Mesothelial cell of epicardium (in vitro differentiated cells): ENCODE results near the gene ADGRA1. TPM values are rescaled to one million over a fixed set of nuclear protein-coding genes. Genes with fewer than 3 reads are reported as not detected.
A peak's percentile ranks its signal among the peaks of the same experiment; 100 is the strongest.

ENCODE experiments used
- DNase-seq, 2 experiments: peaks; one replicate each; pipeline ENCODE4 v3.0.0; 2021; ENCODE audit warnings: low spot score in 2 of 2; ENCODE audit not compliant: unreplicated experiment in 2 of 2
- H3K27ac Mint-ChIP-seq: 2 replicates; pipeline ENCODE4 v1.8.0; 2021; ENCODE audit warnings: mixed read lengths
- H3K27me3 Mint-ChIP-seq: 2 replicates; pipeline ENCODE4 v1.8.0; 2021; ENCODE audit warnings: low read depth, mixed read lengths
- H3K36me3 Mint-ChIP-seq: 2 replicates; pipeline ENCODE4 v1.8.0; 2021; ENCODE audit warnings: mixed read lengths
- H3K4me1 Mint-ChIP-seq: 2 replicates; pipeline ENCODE4 v1.8.0; 2021; ENCODE audit warnings: mixed read lengths
- H3K4me3 Mint-ChIP-seq: 2 replicates; pipeline ENCODE4 v1.8.0; 2021; ENCODE audit warnings: mild to moderate bottlenecking, moderate library complexity, mixed read lengths
- H3K9me3 Mint-ChIP-seq: 2 replicates; pipeline ENCODE4 v1.8.0; 2021; ENCODE audit warnings: mixed read lengths
- total RNA-seq: library from RNA; stranded (reverse); gene quantifications from 3 replicates; pipeline ENCODE4 v1.2.1, GENCODE V29; 2021
- TF ChIP-seq, protein P1 (sequence below): fragments of 200-600 bp; sonication (generic); IDR thresholded peaks from one replicate; pipeline ENCODE4 v1.5.0; 2021; ENCODE audit warnings: antibody characterized with exemption; ENCODE audit not compliant: unreplicated experiment

The ADGRA1 gene
- total RNA-seq, 1 donor from 2014 or later: not detected

DNA sequence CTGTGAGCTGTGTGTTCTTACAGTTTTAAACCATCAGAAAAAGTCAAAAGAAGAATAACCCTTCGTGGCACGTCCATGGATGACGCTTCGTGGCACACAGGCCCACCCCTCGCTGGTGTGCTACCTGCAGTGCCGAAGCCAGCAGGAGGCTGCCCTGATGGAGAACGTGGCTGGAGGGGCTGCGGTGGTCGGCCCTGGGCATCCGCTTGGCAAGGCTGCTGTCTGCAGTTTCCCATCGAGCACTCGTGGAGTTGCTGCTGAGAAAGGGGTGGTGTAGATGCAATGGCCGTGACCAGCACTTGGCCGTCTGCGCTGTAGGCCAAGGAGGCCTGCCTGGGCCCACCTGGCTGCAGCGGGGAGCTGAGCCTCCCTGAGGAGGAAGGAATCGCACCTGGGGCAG lies 3.2 kb upstream of the ADGRA1 start:
- TF ChIP-seq, protein P1, sequence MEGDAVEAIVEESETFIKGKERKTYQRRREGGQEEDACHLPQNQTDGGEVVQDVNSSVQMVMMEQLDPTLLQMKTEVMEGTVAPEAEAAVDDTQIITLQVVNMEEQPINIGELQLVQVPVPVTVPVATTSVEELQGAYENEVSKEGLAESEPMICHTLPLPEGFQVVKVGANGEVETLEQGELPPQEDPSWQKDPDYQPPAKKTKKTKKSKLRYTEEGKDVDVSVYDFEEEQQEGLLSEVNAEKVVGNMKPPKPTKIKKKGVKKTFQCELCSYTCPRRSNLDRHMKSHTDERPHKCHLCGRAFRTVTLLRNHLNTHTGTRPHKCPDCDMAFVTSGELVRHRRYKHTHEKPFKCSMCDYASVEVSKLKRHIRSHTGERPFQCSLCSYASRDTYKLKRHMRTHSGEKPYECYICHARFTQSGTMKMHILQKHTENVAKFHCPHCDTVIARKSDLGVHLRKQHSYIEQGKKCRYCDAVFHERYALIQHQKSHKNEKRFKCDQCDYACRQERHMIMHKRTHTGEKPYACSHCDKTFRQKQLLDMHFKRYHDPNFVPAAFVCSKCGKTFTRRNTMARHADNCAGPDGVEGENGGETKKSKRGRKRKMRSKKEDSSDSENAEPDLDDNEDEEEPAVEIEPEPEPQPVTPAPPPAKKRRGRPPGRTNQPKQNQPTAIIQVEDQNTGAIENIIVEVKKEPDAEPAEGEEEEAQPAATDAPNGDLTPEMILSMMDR: no peak
- peaks cover 63% of the 10 kb centered on the region for H3K27me3 Mint-ChIP-seq
- no peak overlapping the region for H3K4me3 Mint-ChIP-seq
- no peaks in the 10 kb centered on the region for H3K36me3 Mint-ChIP-seq
- no peak overlapping the region for H3K27ac Mint-ChIP-seq
- DNase-seq: no peak
- peaks cover 2% of the 10 kb centered on the region for H3K4me1 Mint-ChIP-seq
- H3K9me3 Mint-ChIP-seq: no peaks in the 10 kb centered on the region

DNA sequence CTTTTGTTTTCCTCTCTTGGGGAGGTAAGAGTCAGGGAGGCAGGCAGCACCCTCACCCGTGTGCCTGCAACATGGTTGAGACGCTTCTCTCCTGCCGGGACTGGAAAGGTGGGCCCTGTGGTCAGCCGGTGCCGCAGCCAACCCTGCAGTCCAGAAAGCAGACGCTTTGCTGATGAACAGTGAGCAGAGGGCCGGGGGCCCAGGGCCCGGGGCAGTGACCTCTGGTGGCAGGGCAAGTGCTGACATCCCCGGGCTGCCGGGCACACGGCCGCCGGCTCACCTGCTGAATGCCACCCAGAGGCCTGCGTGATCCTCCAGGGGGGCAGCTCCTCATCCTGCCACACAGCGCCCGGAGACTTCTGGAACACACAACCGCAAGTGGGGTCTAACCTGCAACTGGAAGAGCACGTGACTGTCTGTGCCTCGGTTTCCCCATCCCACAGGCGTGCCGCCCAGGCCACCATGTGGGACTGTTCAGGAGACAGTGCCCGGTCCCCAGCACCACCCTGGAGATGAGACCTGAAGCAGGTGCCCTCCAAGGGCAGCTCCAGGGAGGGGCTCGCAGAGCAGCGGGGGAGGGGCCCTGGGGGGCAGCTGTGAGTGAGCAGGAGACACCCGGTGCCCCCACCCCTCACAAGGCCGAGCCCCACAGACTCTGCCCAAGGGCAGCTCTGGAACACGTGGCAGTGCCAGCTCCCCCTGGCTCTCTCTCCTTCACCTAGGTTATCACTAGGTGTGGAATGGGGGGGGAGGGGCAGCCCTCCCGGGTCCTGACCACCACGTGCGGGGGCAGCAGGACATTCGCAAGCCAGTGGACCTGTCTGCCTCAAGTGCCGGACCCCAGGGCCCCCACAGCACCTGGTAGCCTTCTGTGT lies 2.2 kb upstream of the ADGRA1 start:
- Mint-ChIP-seq H3K27me3 (peaks cover 67% of the 10 kb centered on the region), H3K9me3 (no peaks in the 10 kb centered on the region), H3K27ac (no peak overlapping the region), H3K36me3 (no peaks in the 10 kb centered on the region), H3K4me3 (no peak overlapping the region), H3K4me1 (peaks cover 2% of the 10 kb centered on the region)
- TF ChIP-seq, protein P1: no peak
- DNase-seq: no peak

DNA sequence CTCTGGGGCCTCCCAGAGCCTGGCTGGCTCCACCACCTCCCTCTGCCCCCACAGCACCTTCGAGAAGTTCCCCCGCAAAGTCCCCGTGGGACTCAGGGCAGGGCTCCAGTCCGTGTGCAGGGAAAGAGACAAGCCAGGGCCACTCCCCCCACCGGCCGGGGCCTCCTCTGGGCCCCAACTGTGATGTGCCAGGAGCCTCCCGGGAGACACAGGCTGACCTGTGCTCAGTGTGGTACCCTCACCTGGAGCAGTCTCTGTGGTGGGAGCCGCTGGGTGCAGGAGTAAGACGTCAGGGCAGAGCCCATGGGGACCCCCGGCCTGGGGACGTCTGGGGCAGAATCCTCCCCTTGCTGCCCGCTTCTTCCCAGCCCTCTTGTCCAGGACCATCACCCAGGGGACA lies 1.5 kb upstream of the ADGRA1 start:
- H3K9me3 Mint-ChIP-seq: no peaks in the 10 kb centered on the region
- H3K4me3 Mint-ChIP-seq: no peak overlapping the region
- H3K4me1 Mint-ChIP-seq: peaks cover 2% of the 10 kb centered on the region
- TF ChIP-seq, protein P1: no peak
- no peak for DNase-seq
- no peak overlapping the region for H3K27ac Mint-ChIP-seq
- H3K27me3 Mint-ChIP-seq: peaks cover 71% of the 10 kb centered on the region
- H3K36me3 Mint-ChIP-seq: no peaks in the 10 kb centered on the region

- H3K9me3 Mint-ChIP-seq: no peaks in the 10 kb centered on the region
- H3K4me1 Mint-ChIP-seq: peaks cover 2% of the 10 kb centered on the region
- DNase-seq: no peak
- no peak overlapping the region for H3K27ac Mint-ChIP-seq
- H3K36me3 Mint-ChIP-seq: no peaks in the 10 kb centered on the region
- peaks cover 78% of the 10 kb centered on the region for H3K27me3 Mint-ChIP-seq
- TF ChIP-seq, protein P1: no peak
- peak overlapping the region; percentile 56 for H3K4me3 Mint-ChIP-seq
Measured at GRCh38 chr10:133087045-133087678, 562 bp upstream of the ADGRA1 start.

DNA sequence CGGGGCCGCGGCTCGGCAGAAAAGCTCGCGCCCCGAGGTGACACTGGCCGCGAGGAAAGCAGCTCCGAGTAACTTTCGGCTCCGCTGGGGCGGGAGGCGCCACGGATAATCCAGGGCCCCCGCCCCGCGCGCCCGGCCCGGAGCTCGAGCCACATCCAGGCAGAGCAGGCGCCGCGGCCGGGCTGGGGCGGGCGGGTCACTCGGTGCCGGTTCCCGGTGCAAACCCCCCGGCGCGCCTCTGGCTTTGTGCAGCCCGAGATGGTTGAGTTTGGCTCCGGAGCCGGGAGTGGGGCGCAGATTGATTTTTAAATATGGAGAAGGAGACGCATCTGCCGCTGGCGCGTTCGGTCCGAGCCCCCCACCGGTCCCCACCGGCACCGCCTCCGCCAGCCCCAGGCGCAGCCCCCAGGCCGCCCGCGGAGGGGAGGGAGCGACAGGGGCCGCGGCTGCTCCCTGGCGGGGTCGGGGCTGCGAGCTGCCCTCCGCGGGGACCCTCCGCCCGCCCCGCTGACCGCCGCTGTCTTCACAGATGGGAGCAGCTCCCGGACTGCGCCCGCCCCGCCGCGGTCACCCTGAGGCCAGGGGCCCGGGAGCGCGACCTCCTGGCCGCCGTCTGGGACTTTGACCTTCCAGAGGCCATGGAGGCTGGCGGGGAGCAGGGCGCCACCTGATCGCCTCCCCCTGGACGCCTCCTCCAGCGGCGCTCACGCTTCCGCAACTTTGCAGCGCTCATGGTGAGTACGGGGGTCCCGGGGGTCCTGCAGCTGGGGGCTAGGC lies 643 bp downstream of the ADGRA1 start:
- peaks cover 2% of the 10 kb centered on the region for H3K4me1 Mint-ChIP-seq
- H3K27ac Mint-ChIP-seq: no peak overlapping the region
- H3K27me3 Mint-ChIP-seq: peaks cover 88% of the 10 kb centered on the region
- TF ChIP-seq, protein P1: no peak
- no peaks in the 10 kb centered on the region for H3K9me3 Mint-ChIP-seq
- no peak overlapping the region for H3K4me3 Mint-ChIP-seq
- H3K36me3 Mint-ChIP-seq: no peaks in the 10 kb centered on the region
- no peak for DNase-seq
